NCI-H2081 treated with DMSO at 0.1 percent for 48 hours (cell line): Measurements from ENCODE around the gene TRAPPC10.
"Not testable (repeated sequence)": the region's sequence is repeated elsewhere in the genome, so short reads cannot be mapped to it uniquely, and the experiment has no call there.

Source experiments
- DNase-seq: peaks from one replicate; lab custom pipeline; 2025; lab: John Stamatoyannopoulos, UW

The TRAPPC10 gene

DNA sequence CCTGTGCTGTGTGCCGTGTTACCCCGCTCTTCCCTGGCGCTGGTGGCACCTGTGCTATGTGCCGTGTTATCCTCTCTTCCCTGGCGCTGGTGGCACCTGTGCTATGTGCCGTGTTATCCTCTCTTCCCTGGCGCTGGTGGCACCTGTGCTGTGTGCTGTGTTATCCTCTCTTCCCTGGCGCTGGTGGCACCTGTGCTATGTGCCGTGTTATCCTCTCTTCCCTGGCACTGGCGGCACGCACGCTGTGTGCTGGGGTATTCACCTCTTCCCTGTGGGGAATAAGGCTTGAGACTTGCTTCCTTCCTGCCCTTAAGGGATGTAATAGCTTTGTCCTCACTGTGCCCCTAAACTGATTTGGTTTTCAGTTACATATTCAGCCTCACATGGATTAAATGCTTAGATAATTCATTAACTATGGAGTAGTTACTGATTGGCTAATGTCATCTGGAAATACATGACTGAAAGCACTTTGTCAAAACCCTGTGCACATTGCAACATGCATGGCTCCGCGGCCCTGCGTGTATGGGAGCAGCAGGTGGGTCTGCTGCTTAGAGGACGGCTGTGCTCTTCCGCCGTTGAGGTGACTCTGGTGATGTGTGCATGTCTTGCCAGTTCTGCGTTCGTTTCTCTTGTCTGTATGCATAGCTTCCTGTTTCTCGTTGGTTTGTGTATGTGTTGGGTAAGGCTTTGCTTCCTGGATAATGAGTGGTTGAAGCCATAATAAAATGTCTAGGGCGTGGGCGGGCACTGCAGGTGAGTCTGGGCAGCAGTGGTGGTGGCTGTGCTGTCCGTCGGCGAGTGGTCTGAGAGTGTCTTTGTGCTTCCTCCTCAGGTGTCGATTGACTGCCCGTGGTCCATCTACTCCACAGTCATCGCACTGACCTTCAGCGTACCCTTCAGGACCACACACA is 77.1 kb downstream of the TRAPPC10 start:
- DNase-seq, result no peak

- no peak for DNase-seq
These were observed 78.2 kb downstream of the TRAPPC10 start for GRCh38 chr21:44090325-44090724.

DNA sequence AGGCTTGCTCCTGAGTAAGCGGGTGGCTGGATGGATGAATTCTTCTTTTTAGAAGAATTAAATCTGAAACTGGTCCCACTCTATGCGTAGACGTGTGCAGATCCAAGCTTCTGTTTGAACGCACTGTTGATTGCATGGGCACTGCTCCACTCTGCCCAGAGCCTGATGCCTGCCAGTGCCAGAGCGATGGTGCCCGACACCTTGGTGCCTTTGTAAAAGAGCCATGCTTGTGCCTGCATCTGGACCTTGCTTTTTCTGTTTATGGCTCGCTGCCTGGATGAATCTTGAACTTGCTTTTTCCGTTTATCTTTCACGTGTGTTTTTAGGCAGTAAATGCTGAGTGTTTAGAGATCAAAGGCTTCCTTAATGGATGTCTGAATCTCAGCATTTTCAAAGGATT is 80.1 kb downstream of the TRAPPC10 start:
- DNase-seq, result no peak

GRCh38 chr21:44093761-44094160 is 81.7 kb downstream of the TRAPPC10 start:
- DNase-seq, result no peak

DNA sequence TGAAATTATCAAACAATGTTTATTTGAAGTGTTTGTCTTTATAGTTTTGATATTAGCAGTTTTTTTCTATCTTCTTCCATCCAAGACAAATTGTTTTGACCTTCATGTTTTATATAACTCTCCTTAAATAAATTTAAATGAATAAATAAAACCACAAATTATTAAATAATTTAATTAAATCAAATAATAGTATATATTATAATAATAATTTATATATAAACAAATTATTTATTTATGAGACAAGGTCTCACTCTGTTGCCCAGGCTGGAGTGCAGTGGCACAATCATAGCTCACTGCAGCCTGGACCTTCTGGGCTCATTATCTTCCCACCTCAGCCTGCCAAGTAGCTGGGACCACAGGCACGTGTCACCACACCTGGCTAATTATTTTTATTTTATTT is 82.7 kb downstream of the TRAPPC10 start:
- no peak for DNase-seq

- DNase-seq, result not testable (repeated sequence)
These were observed 86.4 kb downstream of the TRAPPC10 start for GRCh38 chr21:44098507-44098906.

DNA sequence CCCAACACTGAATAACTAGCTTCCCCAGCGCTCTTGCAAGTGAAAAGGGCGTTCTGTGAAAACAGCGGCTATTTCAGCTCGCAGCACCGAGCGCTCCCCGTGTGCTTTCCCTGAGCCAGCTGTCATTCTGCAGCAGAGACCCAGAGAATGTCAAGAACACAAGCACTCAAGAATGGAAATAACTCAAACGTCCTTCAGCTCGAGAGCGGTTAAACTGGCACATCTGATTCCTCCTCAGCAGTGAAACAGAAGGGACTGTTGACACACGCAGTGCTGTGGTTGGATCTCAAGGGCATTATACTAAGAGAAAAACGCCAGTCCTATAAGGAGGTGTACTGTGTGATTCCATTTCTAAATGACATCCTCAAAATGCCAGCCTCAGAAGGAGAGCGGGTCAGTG is 86.9 kb downstream of the TRAPPC10 start:
- not testable (repeated sequence) for DNase-seq

GRCh38 chr21:44107026-44107501 is 95.0 kb downstream of the TRAPPC10 start, which contains the start of gene PWP2:
Gene PWP2, plus strand, starts transcription at chr21:44107399. Its CDS starts 18 bp downstream, at chr21:44107417.
- DNase-seq, result not testable (repeated sequence)

GRCh38 chr21:44107589-44107988 is 95.5 kb downstream of the TRAPPC10 start:
- DNase-seq, result not testable (repeated sequence)

DNA sequence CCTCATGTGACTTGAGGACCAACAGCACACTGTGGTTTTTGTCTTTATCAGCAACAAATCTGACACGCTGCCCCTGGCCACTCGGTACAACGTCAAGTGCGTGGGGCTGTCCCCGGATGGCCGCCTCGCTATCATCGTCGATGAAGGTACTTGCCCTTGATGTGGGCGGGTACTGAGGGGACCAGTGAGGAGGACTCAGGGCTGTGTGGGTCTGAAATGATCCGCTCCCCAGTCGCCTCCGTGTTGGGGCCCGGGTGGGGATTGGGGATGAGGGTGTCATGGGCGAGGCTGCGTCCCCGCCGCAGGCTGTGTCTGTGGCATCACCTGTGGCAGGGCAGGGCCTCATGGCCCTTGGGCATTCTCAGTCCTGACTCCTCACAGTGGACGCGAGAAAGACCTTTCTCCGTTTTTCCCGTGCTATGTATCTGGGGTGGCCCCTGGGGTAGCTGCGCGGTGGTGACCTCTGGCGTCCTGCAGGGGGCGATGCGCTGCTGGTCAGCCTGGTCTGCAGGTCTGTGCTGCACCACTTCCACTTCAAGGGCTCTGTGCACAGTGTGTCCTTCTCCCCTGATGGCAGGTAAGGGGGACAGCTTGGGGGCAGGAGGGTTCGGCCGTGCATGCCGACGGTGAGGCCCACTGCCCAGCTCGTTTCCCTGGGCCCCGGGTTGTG is 101.7 kb downstream of the TRAPPC10 start:
- not testable (repeated sequence) for DNase-seq

DNA sequence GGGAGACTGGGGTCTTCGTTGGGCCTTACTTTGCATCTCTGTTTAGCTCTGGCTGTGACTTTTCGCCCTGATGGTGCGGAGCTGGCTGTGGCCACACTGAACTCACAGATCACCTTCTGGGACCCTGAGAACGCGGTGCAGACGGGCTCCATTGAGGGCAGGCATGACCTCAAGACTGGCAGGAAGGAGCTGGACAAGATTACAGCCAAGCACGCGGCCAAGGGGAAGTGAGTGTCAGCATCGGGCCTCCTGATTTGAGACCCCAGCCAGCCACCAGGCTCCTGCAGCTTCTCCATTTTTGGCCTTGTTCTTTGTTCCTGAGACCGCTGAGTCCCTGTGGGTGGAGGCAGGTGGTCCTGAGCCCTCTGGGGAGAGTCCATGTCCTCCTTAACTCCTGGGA is 110.0 kb downstream of the TRAPPC10 start:
- DNase-seq, result not testable (repeated sequence)

DNA sequence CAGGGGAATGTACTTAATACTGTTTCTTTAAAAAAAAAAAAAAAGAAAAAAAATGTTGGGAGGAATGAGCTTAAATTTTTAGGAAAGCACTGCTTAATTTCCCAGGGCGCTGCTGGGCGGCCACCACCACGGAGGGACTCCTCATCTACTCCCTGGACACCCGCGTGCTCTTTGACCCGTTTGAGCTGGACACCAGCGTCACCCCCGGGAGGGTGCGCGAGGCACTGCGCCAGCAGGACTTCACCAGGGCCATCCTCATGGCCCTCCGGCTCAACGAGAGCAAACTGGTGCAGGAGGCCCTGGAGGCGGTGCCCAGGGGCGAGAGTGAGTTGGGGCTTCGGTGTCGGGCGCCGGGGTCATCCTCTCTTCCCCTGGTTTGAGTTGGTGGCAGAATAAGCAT is 115.7 kb downstream of the TRAPPC10 start:
- not testable (repeated sequence) for DNase-seq

DNA sequence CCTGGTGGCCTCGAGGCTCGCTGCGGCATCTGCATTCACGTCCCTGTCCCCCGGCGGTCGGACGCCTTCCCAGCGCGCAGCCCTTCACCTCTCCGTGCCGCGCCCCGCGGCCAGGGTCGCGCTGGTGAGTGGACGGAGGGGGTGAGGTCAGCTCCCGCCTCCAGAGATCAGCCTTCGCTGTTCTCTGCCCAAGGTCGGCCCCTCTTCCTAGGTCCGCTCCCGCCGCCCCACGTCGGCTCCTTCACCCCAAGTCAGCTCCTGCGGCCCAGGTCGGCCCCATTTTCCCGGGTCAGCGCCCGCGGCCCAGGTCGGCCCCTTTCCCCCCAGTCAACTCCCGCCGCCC is 121.6 kb downstream of the TRAPPC10 start:
- not testable (repeated sequence) for DNase-seq

DNA sequence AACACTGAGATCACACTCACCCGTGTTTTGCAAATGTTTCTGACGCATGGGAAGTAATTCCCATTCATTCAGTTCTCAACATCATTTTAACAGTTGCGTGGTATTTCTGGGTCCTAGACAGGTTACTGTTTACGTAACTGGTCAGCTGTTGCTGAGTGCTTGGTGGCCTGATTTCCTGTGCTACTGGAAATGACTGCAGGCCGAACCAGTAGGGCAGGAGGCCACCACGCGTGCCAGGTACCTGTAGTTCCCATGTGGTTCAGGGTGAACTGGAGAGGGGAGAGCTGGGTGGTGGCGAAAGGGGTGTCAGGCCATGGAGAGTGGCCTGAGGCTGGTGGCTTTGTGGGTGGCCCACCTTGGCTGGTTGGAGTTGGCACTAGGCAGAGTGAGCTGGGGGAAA is 122.6 kb downstream of the TRAPPC10 start:
- DNase-seq, result not testable (repeated sequence)

- not testable (repeated sequence) for DNase-seq
These were observed 125.9 kb downstream of the TRAPPC10 start for GRCh38 chr21:44138039-44138438.

DNA sequence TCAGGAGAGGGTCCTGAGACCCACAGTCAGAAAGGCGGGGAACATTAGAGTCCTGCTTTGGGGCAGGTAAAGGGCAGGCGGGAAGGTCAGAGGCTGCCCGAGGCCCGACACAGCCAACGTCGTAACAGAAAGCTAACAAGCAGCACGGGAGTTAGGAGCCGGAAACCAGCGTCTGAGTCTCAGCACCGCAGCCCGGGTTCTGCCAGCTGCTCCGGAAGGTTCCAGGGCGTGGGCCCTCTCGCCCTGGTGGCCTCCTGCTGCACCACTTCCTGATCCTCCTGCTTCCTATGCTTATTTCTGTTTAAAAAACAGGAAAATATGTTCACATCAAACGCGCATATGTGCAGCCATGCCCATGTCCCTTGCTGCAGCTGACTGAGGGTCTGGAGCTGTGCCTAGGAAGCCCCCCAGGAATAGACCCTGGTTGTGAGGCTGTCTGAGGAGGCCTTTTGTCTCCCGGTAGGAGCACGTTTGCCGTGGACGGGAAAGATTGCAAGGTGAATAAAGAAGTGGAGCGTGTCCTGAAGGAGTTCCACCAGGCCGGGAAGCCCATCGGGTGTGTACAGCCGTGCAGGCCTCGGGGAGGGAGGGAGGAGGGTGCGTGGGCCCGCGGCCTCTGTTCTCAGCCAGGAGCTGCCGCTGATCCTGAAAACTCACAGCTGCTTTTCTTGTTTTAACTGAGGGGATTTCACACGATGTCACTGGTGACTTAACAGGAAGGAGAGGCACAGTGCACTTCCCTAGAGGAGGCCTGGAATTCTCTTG is 127.9 kb downstream of the TRAPPC10 start:
- not testable (repeated sequence) for DNase-seq

DNA sequence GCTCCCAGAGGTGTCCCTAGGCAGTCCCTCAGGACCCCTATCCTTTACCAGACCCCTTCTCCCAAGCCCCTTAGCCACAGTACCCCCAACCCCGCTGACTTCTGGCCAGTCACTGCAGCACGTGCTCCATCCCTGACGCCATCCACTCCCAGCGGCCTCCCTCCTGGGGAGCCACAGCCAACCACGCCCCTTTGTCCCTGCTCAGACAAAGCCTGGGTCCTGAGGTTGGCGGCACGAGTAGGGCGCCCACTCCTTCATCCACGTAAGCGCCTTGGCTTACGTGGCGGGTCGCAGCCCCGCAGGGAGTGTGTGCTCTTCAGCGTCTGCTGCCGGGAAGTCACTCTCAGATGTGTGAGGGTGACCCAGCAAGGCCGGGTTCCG is 128.4 kb downstream of the TRAPPC10 start:
- DNase-seq, result not testable (repeated sequence)

GRCh38 chr21:44142470-44142869 is 130.4 kb downstream of the TRAPPC10 start:
- DNase-seq, result not testable (repeated sequence)

GRCh38 chr21:44143380-44143779 is 131.3 kb downstream of the TRAPPC10 start:
- DNase-seq, result not testable (repeated sequence)

- DNase-seq, result not testable (repeated sequence)
These were observed 131.9 kb downstream of the TRAPPC10 start for GRCh38 chr21:44143996-44144395.

DNA sequence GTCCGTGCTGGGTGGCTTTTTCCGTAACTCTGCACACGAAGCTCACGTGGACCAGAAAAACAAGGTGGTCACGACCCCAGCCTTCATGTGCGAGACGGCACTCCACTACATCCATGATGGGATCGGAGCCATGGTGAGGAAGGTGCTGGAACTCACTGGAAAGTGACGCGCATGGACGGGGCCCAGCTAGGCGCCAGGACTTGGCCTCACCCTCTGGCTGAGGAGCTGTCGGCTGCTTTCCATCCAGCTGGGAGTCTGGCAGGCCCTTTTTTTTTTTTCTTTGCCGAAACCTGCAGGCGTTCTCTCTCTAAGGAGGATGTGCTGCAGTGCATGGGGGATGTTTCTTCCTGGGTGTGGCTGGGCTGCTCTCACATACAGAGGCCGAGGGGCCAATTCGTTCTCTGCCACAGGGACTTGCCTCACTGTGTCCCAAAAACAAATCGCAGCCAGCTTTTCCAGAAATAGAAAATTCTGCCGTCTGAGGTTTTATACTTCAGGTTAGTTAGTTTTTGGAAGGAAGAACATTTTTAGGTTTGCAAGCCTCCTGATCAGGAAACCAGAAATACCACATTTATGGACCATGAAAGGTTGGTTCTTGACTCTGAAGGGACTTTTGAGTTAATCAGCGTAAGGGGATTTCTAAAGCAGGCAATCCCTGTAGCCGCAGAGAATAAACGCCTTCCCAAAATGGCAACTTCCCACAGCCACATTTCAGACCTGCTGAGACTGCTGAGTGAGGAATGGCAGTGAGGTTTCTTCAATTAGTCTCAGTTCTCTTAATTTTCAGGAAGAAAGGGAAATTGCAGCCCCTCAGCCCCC is 132.9 kb downstream of the TRAPPC10 start:
- not testable (repeated sequence) for DNase-seq
